Lower leg skin (tissue), 4 donors: ENCODE data around the gene RAB11FIP4. TPM values are rescaled to one million over a fixed set of nuclear protein-coding genes. Genes with fewer than 3 reads are reported as not detected.

Experiments
- DNase-seq, 2 donors: peaks; one replicate each; pipeline ENCODE4 v3.0.0-alpha.2; 2019; ENCODE audit warnings: low spot score in 2 of 2
- H3K4me3 ChIP-seq: fragments of 200-600 bp; sonication (generic); 2 replicates; pipeline ENCODE4 v1.5.1; 2017; ENCODE audit warnings: mild to moderate bottlenecking, low read depth; ENCODE audit not compliant: poor library complexity, severe bottlenecking
- CTCF ChIP-seq, 3 donors: fragments of 450-650 bp; IDR thresholded peaks; one replicate each; pipeline ENCODE4 v1.5.1; 2016; ENCODE audit warnings: antibody characterized with exemption in 3 of 3, mild to moderate bottlenecking in 3 of 3, moderate library complexity in 2 of 3
- POLR2A ChIP-seq, 2 donors: fragments of 450-650 bp; IDR thresholded peaks; one replicate each; pipeline ENCODE4 v1.6.1; 2016 to 2017; ENCODE audit warnings: antibody characterized with exemption in 2 of 2, mild to moderate bottlenecking in 1 of 2, moderate library complexity in 1 of 2
- WGBS, 2 donors: methylation state at CpG; one replicate each; pipeline ENCODE4 v1.1.5; 2018; 5-methylcytosine and 5-hydroxymethylcytosine counted together
- intact Hi-C: fragments of 100-400 bp; cut with DNase I; formaldehyde crosslinking; loops from one replicate; pipeline ENCODE4 v1.15.0; 2023; ENCODE audit warnings: low total_unique reads
- total RNA-seq, 4 donors: library from RNA; depleted of rRNA; stranded (reverse); fragments of >200 nt; gene quantifications; one replicate each; pipeline ENCODE4 v1.1.0, GENCODE V29; 2016

RAB11FIP4 gene
- total RNA-seq, 4 donors from 2014 or later: 27.4 to 62.8 (median 34.1) TPM

- TF ChIP-seq POLR2A (IDR thresholded peaks at IDR 0.05) (no peak), CTCF (IDR thresholded peaks at IDR 0.05) (no peak)
- no peak overlapping the region for H3K4me3 ChIP-seq
- intact Hi-C loops: no loop called here
- DNase-seq: peak in 1 of 2 donors; percentile 18
- 90 to 92% methylated on average over 11 of the region's 11 CpGs for WGBS, 2 donors
Measured at GRCh38 chr17:31401456-31402254, 10.2 kb downstream of the RAB11FIP4 start.

- DNase-seq: no peak
- no peak overlapping the region for H3K4me3 ChIP-seq
- no peak for TF ChIP-seq CTCF (IDR thresholded peaks at IDR 0.05)
- TF ChIP-seq POLR2A (IDR thresholded peaks at IDR 0.05): no peak
- 76 to 77% methylated on average over 19 of the region's 19 CpGs for WGBS, 2 donors
- intact Hi-C loops: no loop called here
Measured at GRCh38 chr17:31404028-31404949, 12.8 kb downstream of the RAB11FIP4 start.

- H3K4me3 ChIP-seq: no peak overlapping the region
Measured at GRCh38 chr17:31405890-31406371, 14.5 kb downstream of the RAB11FIP4 start.

GRCh38 chr17:31408586-31408985 lies 17.1 kb downstream of the RAB11FIP4 start:
- no peak overlapping the region for H3K4me3 ChIP-seq
- TF ChIP-seq POLR2A (IDR thresholded peaks at IDR 0.05) (no peak), CTCF (IDR thresholded peaks at IDR 0.05) (no peak)
- no peak for DNase-seq
- intact Hi-C loops: no loop called here
- 84 to 85% methylated on average over 4 of the region's 4 CpGs for WGBS, 2 donors

More at GRCh38 chr17:31405890-31406371, 14.5 kb downstream of the RAB11FIP4 start:
- TF ChIP-seq CTCF (IDR thresholded peaks at IDR 0.05): no peak
- TF ChIP-seq POLR2A (IDR thresholded peaks at IDR 0.05): no peak
- 58 to 78% methylated on average over 4 to 5 of the region's 5 CpGs for WGBS, 2 donors
- intact Hi-C loops: no loop called here
- no peak for DNase-seq

- no peak for DNase-seq
- no peak for TF ChIP-seq POLR2A (IDR thresholded peaks at IDR 0.05)
- no peak for TF ChIP-seq CTCF (IDR thresholded peaks at IDR 0.05)
- intact Hi-C loops: no loop called here
- 88 to 90% methylated on average over 13 of the region's 13 CpGs for WGBS, 2 donors
- H3K4me3 ChIP-seq: no peak overlapping the region
Measured at GRCh38 chr17:31411707-31412285, 20.3 kb downstream of the RAB11FIP4 start.
